NT2/D1 (cell line): ENCODE measurements around the gene ACOT11.

Source experiments
- DNase-seq: peaks from one replicate; pipeline ENCODE4 v3.0.0-alpha.2; 2011; ENCODE audit warnings: low read depth, low spot score
- H3K27me3 ChIP-seq: 2 replicates; pipeline ENCODE4 v1.6.0; 2011; ENCODE audit warnings: mild to moderate bottlenecking; ENCODE audit not compliant: insufficient read length, insufficient read depth
- H3K36me3 ChIP-seq: 2 replicates; pipeline ENCODE4 v1.6.1; 2011; ENCODE audit warnings: mild to moderate bottlenecking, low read length, mixed read lengths; ENCODE audit not compliant: insufficient read depth, insufficient read length
- H3K4me1 ChIP-seq: 2 replicates; pipeline ENCODE4 v1.5.1; 2011; ENCODE audit not compliant: insufficient read depth, insufficient read length
- H3K4me3 ChIP-seq: 2 replicates; pipeline ENCODE4 v1.5.1; 2011; ENCODE audit warnings: low read depth; ENCODE audit not compliant: insufficient read length
- H3K9ac ChIP-seq: 2 replicates; pipeline ENCODE4 v1.6.0; 2011; ENCODE audit warnings: low read depth; ENCODE audit not compliant: insufficient read length
- H3K9me3 ChIP-seq: 2 replicates; pipeline ENCODE4 v1.5.1; 2011; ENCODE audit warnings: mild to moderate bottlenecking, low read length; ENCODE audit not compliant: insufficient read depth
- SUZ12 ChIP-seq: IDR thresholded peaks from 2 replicates; pipeline ENCODE4 v1.6.1; 2011; ENCODE audit not compliant: insufficient read length, insufficient read depth; ENCODE audit errors: extremely low read depth
- YY1 ChIP-seq: IDR thresholded peaks from 2 replicates; pipeline ENCODE4 v1.6.1; 2011; ENCODE audit not compliant: insufficient read length, insufficient read depth
- ZNF274 ChIP-seq: IDR thresholded peaks from 2 replicates; pipeline ENCODE4 v1.6.1; 2011; ENCODE audit warnings: mild to moderate bottlenecking, low read depth, low read length

Gene ACOT11

GRCh38 chr1:54650417-54650816 lies 102.4 kb downstream of the ACOT11 start:
- H3K4me3 ChIP-seq = no peak overlapping the region
- no peaks in the 10 kb centered on the region for H3K9me3 ChIP-seq
- TF ChIP-seq YY1 (no peak), ZNF274 (no peak), SUZ12 (no peak)
- DNase-seq = no peak
- H3K9ac ChIP-seq = no peak overlapping the region
- H3K4me1 ChIP-seq = no peaks in the 10 kb centered on the region
- no peaks in the 10 kb centered on the region for H3K36me3 ChIP-seq
- no peaks in the 10 kb centered on the region for H3K27me3 ChIP-seq

GRCh38 chr1:54651608-54652007 lies 103.6 kb downstream of the ACOT11 start:
- Histone ChIP-seq H3K27me3 (no peaks in the 10 kb centered on the region), H3K36me3 (no peaks in the 10 kb centered on the region), H3K4me1 (no peaks in the 10 kb centered on the region), H3K9me3 (no peaks in the 10 kb centered on the region), H3K4me3 (no peak overlapping the region), H3K9ac (no peak overlapping the region)
- no peak for DNase-seq
- TF ChIP-seq SUZ12 (no peak), YY1 (no peak), ZNF274 (no peak)

DNA sequence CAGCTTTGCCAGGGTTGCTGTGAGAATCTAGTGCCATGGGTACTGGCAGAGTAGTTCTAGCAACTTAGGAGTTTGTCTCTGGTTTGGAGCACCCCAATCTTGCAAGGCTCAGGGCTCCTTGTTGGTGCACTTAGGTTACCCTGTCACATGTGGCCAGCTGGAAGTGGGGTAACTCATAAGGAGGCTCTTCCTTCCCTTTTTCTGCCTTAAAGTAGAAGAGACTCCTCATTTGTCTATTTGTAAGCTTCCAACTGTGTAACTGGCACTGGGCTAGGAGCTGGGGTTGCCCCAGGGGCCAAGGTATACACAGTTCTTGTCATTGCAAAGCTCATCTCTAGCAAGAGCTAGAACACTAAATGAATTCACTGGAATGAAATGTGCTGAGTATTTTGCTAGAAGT lies 104.1 kb downstream of the ACOT11 start:
- Histone ChIP-seq H3K4me1 (no peaks in the 10 kb centered on the region), H3K36me3 (no peaks in the 10 kb centered on the region), H3K4me3 (no peak overlapping the region), H3K9ac (no peak overlapping the region), H3K27me3 (no peaks in the 10 kb centered on the region), H3K9me3 (no peaks in the 10 kb centered on the region)
- DNase-seq = no peak
- TF ChIP-seq YY1 (no peak), ZNF274 (no peak), SUZ12 (no peak)

DNA sequence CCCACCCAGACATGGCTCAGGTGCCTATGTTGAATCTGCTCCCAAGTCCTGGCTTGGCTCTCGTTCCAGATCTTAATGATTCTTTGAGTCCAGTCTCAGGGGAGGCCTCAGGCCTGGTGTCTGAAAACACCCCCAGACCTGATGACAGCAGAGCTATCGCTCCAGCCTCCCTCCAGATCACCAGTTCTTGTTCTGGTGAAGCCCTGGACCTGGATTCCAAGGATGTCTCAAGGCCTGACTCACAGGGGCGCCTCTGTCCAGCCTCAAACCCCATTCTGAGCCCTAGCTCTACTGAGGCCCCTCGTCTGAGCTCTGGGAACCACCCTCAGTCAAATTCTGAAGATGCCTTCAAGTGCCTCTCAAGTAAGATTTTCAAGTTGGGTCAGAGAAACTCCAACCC lies 105.0 kb downstream of the ACOT11 start:
- Histone ChIP-seq H3K27me3 (no peaks in the 10 kb centered on the region), H3K4me3 (no peak overlapping the region), H3K9me3 (no peaks in the 10 kb centered on the region; the same call in 1 of the 2 replicates), H3K9ac (no peak overlapping the region), H3K4me1 (no peaks in the 10 kb centered on the region), H3K36me3 (no peaks in the 10 kb centered on the region)
- DNase-seq = no peak
- TF ChIP-seq YY1 (no peak), ZNF274 (no peak), SUZ12 (no peak)

GRCh38 chr1:54658164-54658913 lies 110.3 kb downstream of the ACOT11 start:
- Histone ChIP-seq H3K4me1 (no peaks in the 10 kb centered on the region), H3K9me3 (peaks cover 7% of the 10 kb centered on the region; the same call in 1 of the 2 replicates), H3K9ac (no peak overlapping the region), H3K27me3 (no peaks in the 10 kb centered on the region), H3K36me3 (no peaks in the 10 kb centered on the region), H3K4me3 (no peak overlapping the region)
- TF ChIP-seq ZNF274 = no peak
- no peak for TF ChIP-seq SUZ12
- TF ChIP-seq YY1 = no peak
- DNase-seq = no peak
